SK-N-SH (cell line): ENCODE results near the gene PRLH. TPM values are rescaled to one million over a fixed set of nuclear protein-coding genes. Genes with fewer than 3 reads are reported as not detected.

Experiments used
- CTCF ChIA-PET: fragments of 300-600, 350-600 bp; formaldehyde crosslinking; extraction: SDS; loops from one replicate; lab custom pipeline; 2021; lab: Yijun Ruan, JAX
- POLR2A ChIA-PET: fragments of 350-600 bp; sonication (Branson Sonifier 250); formaldehyde crosslinking; extraction: SDS; loops from one replicate; lab custom pipeline; 2020; ENCODE audit warnings: antibody characterized with exemption, inconsistent platforms; lab: Yijun Ruan, JAX
- DNase-seq: peaks from one replicate; pipeline ENCODE4 v3.0.0; 2012
- H2AFZ ChIP-seq: fragments of 200-600 bp; sonication (generic); 2 replicates; pipeline ENCODE4 v1.8.1; 2016; ENCODE audit warnings: antibody characterized with exemption, mild to moderate bottlenecking, low read depth
- H3F3A ChIP-seq: fragments of 200-600 bp; sonication (generic); replicated peaks from 2 replicates; pipeline ENCODE3; 2016; ENCODE audit warnings: antibody characterized with exemption, mild to moderate bottlenecking; ENCODE audit not compliant: insufficient read depth
- H3K27ac ChIP-seq, 2 experiments: fragments of 200-500 bp in 1 of 2; fragments of 200-600 bp in 1 of 2; sonication (Bioruptor generic) in 1 of 2; sonication (generic), shearing (Covaris generic) in 1 of 2; 2 replicates each; pipeline versions ENCODE4 v1.5.1 to v1.6.1; 2014 to 2016; ENCODE audit warnings: low read depth in 2 of 2, inconsistent platforms in 1 of 2, low read length in 1 of 2, mild to moderate bottlenecking in 1 of 2, mixed read lengths in 1 of 2
- H3K27me3 ChIP-seq: fragments of 200-600 bp; sonication (generic), shearing (Covaris generic); 2 replicates; pipeline ENCODE4 v1.6.1; 2016; ENCODE audit warnings: mixed run types; ENCODE audit not compliant: insufficient read depth
- H3K36me3 ChIP-seq, 2 experiments: fragments of 200-500 bp in 1 of 2; fragments of 200-600 bp in 1 of 2; sonication (Bioruptor generic) in 1 of 2; sonication (generic) in 1 of 2; replicated peaks in 1 of 2; 2 replicates each; pipeline versions ENCODE3 to v1.5.1; 2014 to 2016; ENCODE audit warnings: low read length in 1 of 2, mild to moderate bottlenecking in 1 of 2; ENCODE audit not compliant: insufficient read depth in 2 of 2, control insufficient read depth in 1 of 2
- H3K4me1 ChIP-seq, 2 experiments: fragments of 200-500 bp in 1 of 2; fragments of 200-600 bp in 1 of 2; sonication (Bioruptor generic) in 1 of 2; sonication (generic), shearing (Covaris generic) in 1 of 2; 2 replicates each; pipeline versions ENCODE4 v1.5.1 to v1.6.1; 2014 to 2016; ENCODE audit warnings: low read depth in 1 of 2, low read length in 1 of 2, mixed run types in 1 of 2; ENCODE audit not compliant: insufficient read depth in 2 of 2, control insufficient read depth in 1 of 2
- H3K4me2 ChIP-seq: fragments of 200-600 bp; sonication (generic), shearing (Covaris generic); 2 replicates; pipeline ENCODE4 v1.6.1; 2017; ENCODE audit warnings: mixed run types
- H3K4me3 ChIP-seq, 2 experiments: fragments of 200-500 bp in 1 of 2; fragments of 200-600 bp in 1 of 2; sonication (Bioruptor generic) in 1 of 2; sonication (generic), shearing (Covaris generic) in 1 of 2; 2 replicates each; pipeline versions ENCODE4 v1.5.1 to v1.8.1; 2014 to 2016; ENCODE audit warnings: low read depth in 2 of 2, inconsistent platforms in 1 of 2, low read length in 1 of 2, mild to moderate bottlenecking in 1 of 2, mixed read lengths in 1 of 2, moderate library complexity in 1 of 2
- H3K79me2 ChIP-seq: fragments of 200-600 bp; sonication (generic); 2 replicates; pipeline ENCODE4 v1.8.1; 2017; ENCODE audit warnings: mild to moderate bottlenecking; ENCODE audit not compliant: insufficient read depth
- H3K9ac ChIP-seq: fragments of 200-600 bp; sonication (generic); 2 replicates; pipeline ENCODE4 v1.6.1; 2017; ENCODE audit warnings: mixed run types
- H3K9me2 ChIP-seq: fragments of 200-600 bp; sonication (generic); 2 replicates; pipeline ENCODE4 v1.6.1; 2017; ENCODE audit warnings: mixed run types
- H3K9me3 ChIP-seq: fragments of 200-600 bp; sonication (generic); 2 replicates; pipeline ENCODE4 v1.6.1; 2017; ENCODE audit warnings: mixed run types, mild to moderate bottlenecking, moderate library complexity
- H4K20me1 ChIP-seq: fragments of 200-600 bp; sonication (generic); 2 replicates; pipeline ENCODE4 v1.6.1; 2017; ENCODE audit warnings: mild to moderate bottlenecking, mixed run types; ENCODE audit not compliant: insufficient read depth
- ELF1 ChIP-seq: IDR thresholded peaks from 2 replicates; pipeline ENCODE4 v1.4.0; 2012
- EP300 ChIP-seq, 2 experiments: IDR thresholded peaks; 2 replicates each; pipeline versions ENCODE4 v1.4.0 to v1.6.1; 2012; ENCODE audit warnings: borderline replicate concordance in 1 of 2, low read depth in 1 of 2, low read length in 1 of 2
- FOSL2 ChIP-seq: IDR thresholded peaks from 2 replicates; pipeline ENCODE4 v1.4.0; 2012; ENCODE audit warnings: low read depth, mild to moderate bottlenecking, moderate library complexity, borderline replicate concordance
- GABPA ChIP-seq: IDR thresholded peaks from 2 replicates; pipeline ENCODE4 v1.4.0; 2012; ENCODE audit warnings: low read depth, mild to moderate bottlenecking
- GATA2 ChIP-seq: sonication (generic); formaldehyde crosslinking; IDR thresholded peaks from 2 replicates; pipeline ENCODE4 v1.5.0; 2020; ENCODE audit warnings: mild to moderate bottlenecking, missing genetic modification reagents
- MEF2A ChIP-seq: IDR thresholded peaks from 2 replicates; pipeline ENCODE4 v1.4.0; 2012; ENCODE audit warnings: low read depth, borderline replicate concordance
- NFIC ChIP-seq: IDR thresholded peaks from 2 replicates; pipeline ENCODE4 v1.4.0; 2012; ENCODE audit warnings: borderline replicate concordance
- NRF1 ChIP-seq: IDR thresholded peaks from 2 replicates; pipeline ENCODE4 v1.6.1; 2012; ENCODE audit warnings: low read depth, mild to moderate bottlenecking, low read length
- RAD21 ChIP-seq: IDR thresholded peaks from 2 replicates; pipeline ENCODE4 v1.6.1; 2012; ENCODE audit warnings: mild to moderate bottlenecking, low read length
- RCOR1 ChIP-seq: fragments of 150-350 bp; IDR thresholded peaks from 2 replicates; pipeline ENCODE4 v1.6.1; 2017; ENCODE audit warnings: antibody characterized with exemption, low read length
- RXRA ChIP-seq: IDR thresholded peaks from 2 replicates; pipeline ENCODE4 v1.4.0; 2012; ENCODE audit warnings: low read depth, mild to moderate bottlenecking, borderline replicate concordance
- SIN3A ChIP-seq: IDR thresholded peaks from 2 replicates; pipeline ENCODE4 v1.6.1; 2012; ENCODE audit warnings: low read depth, mild to moderate bottlenecking, low read length, moderate library complexity, borderline replicate concordance
- SMC3 ChIP-seq: IDR thresholded peaks from 2 replicates; pipeline ENCODE4 v1.6.1; 2012; ENCODE audit warnings: low read depth, low read length, improper control_type of control experiment
- TAF1 ChIP-seq: IDR thresholded peaks from 2 replicates; pipeline ENCODE4 v1.6.1; 2012; ENCODE audit warnings: low read depth, mild to moderate bottlenecking, low read length, moderate library complexity, borderline replicate concordance
- WGBS: methylation state at CpG from one replicate; pipeline ENCODE4 v1.1.6; 2017; ENCODE audit warnings: low lambda C conversion rate; 5-methylcytosine and 5-hydroxymethylcytosine counted together
- polyA plus RNA-seq, 3 experiments: library from polyadenylated mRNA; depleted of rRNA; stranded (reverse); fragments of >200 nt; gene quantifications; 2 replicates each; pipeline ENCODE4 v1.2.3, GENCODE V29; 2012
- TF ChIP-seq, protein P1 (sequence below): fragments of 150-350 bp; IDR thresholded peaks from 2 replicates; pipeline ENCODE4 v1.6.1; 2016; ENCODE audit warnings: mild to moderate bottlenecking, low read depth, low read length
- TF ChIP-seq, protein P2 (sequence below): IDR thresholded peaks from 2 replicates; pipeline ENCODE4 v1.4.0; 2012; ENCODE audit warnings: low read depth
- TF ChIP-seq, protein P3 (sequence below): IDR thresholded peaks from 2 replicates; pipeline ENCODE4 v1.4.0; 2012; ENCODE audit warnings: low read depth, borderline replicate concordance

Gene PRLH
- polyA plus RNA-seq, 1 of the 3 experiments (the other 2 are of a cell fraction) = not detected

DNA sequence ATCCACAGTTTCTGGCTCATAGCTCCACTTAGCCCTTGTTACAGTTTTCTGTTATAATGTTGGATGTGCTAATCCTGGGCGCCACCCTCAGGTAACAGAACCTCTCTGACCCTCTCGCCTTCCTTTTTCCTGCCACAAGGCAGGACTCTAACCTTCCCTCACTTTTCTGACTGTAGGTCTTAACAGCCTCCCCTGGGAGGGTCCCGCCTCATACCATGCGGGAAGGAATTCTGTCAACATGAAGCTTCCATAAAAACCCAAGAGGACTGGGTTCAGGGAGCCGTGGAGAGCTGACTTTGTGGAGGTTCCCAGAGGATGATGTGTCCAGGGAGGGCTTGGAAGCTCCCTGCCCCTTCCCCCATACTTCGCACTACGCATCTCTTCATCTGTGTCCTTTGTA is 36.0 kb downstream of the PRLH start:
- TF ChIP-seq RAD21 = no peak
- no peak for TF ChIP-seq GATA2 (CRISPR knock-in tag)
- no peak for TF ChIP-seq FOSL2
- TF ChIP-seq ELF1 = no peak
- no peak for TF ChIP-seq EP300 (IDR thresholded peaks at IDR 0.05; ENCODE audit: borderline replicate concordance in 1 of 2, low read depth in 1 of 2, low read length in 1 of 2)
- no peak for TF ChIP-seq SMC3
- no peak for TF ChIP-seq GABPA
- TF ChIP-seq RCOR1 = no peak
- no peak for TF ChIP-seq TAF1
- TF ChIP-seq, protein P1, sequence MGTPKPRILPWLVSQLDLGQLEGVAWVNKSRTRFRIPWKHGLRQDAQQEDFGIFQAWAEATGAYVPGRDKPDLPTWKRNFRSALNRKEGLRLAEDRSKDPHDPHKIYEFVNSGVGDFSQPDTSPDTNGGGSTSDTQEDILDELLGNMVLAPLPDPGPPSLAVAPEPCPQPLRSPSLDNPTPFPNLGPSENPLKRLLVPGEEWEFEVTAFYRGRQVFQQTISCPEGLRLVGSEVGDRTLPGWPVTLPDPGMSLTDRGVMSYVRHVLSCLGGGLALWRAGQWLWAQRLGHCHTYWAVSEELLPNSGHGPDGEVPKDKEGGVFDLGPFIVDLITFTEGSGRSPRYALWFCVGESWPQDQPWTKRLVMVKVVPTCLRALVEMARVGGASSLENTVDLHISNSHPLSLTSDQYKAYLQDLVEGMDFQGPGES = no peak
- TF ChIP-seq, protein P2, sequence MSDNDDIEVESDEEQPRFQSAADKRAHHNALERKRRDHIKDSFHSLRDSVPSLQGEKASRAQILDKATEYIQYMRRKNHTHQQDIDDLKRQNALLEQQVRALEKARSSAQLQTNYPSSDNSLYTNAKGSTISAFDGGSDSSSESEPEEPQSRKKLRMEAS = no peak
- TF ChIP-seq, all 33 proteins: peak for 0
- 85% methylated on average over 7 of the region's 7 CpGs for WGBS

DNA sequence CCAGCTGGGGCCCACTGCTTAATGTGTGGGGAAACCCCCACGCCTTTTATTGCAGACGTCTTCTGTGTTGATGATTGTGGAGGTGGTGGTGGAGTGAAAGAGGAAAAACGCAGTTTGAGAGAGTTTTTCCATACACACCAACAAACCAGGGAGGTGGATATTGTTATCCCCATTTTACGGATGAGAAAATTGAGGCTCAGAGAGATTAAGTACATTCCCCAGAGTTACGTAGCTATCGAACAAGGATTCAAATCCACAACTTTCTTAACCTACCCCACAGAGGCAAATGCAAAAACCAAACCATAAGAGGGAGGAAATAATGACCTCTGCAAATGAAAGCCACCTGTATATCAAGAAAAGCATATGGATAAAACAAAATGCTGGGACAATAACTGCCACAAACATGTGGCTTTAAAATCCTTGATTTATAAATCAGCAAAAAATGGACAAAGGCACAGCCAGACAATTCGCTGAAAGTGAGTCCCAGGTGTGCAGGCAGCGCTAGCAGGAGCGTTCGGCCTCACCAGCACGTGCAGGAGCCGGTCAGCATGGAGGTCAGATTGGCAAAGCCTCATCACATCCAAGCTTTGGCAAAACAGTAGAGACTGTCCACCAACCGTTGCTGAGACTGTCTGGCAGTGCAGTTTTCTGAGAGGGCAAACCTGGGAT is 36.8 kb downstream of the PRLH start:
- no peaks in the 10 kb centered on the region for H3K27me3 ChIP-seq
- no peak overlapping the region for H3K9ac ChIP-seq
- no peak overlapping the region for H3K4me3 ChIP-seq
- no peak overlapping the region for H2AFZ ChIP-seq
- no peak for DNase-seq
- no peaks in the 10 kb centered on the region for H4K20me1 ChIP-seq
- no peaks in the 10 kb centered on the region for H3F3A ChIP-seq
- H3K9me2 ChIP-seq = no peaks in the 10 kb centered on the region
- 85% methylated on average over 10 of the region's 13 CpGs for WGBS
- H3K4me2 ChIP-seq = no peak overlapping the region
- H3K36me3 ChIP-seq = no peaks in the 10 kb centered on the region
- peaks cover 0 to 3% of the 10 kb centered on the region in 2 experiments; a peak in 1 of 4 replicates for H3K4me1 ChIP-seq
- no peaks in the 10 kb centered on the region for H3K79me2 ChIP-seq
- ChIA-PET CTCF (interaction anchor here (0.8 to 5.1 kb wide), 4 partner anchors 13 to 91 kb away, joined by 3 to 31 read pairs (median 6); no protein-coding TSS in a partner anchor), POLR2A (no interaction called here)
- no peak overlapping the region for H3K27ac ChIP-seq
- TF ChIP-seq SIN3A = no peak
- TF ChIP-seq, protein P3, sequence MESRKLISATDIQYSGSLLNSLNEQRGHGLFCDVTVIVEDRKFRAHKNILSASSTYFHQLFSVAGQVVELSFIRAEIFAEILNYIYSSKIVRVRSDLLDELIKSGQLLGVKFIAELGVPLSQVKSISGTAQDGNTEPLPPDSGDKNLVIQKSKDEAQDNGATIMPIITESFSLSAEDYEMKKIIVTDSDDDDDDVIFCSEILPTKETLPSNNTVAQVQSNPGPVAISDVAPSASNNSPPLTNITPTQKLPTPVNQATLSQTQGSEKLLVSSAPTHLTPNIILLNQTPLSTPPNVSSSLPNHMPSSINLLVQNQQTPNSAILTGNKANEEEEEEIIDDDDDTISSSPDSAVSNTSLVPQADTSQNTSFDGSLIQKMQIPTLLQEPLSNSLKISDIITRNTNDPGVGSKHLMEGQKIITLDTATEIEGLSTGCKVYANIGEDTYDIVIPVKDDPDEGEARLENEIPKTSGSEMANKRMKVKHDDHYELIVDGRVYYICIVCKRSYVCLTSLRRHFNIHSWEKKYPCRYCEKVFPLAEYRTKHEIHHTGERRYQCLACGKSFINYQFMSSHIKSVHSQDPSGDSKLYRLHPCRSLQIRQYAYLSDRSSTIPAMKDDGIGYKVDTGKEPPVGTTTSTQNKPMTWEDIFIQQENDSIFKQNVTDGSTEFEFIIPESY = no peak
- no peak for TF ChIP-seq FOSL2
- no peak for TF ChIP-seq NRF1
- TF ChIP-seq NFIC = no peak
- no peak for TF ChIP-seq RXRA
- no peak for TF ChIP-seq MEF2A
- TF ChIP-seq, protein P2 = no peak
- no peak for TF ChIP-seq RCOR1
- TF ChIP-seq, all 33 proteins: peak for 0
- H3K9me3 ChIP-seq = no peaks in the 10 kb centered on the region

More for the DNA sequence above, 36.0 kb downstream of the PRLH start:
- H3K9me2 ChIP-seq = no peaks in the 10 kb centered on the region
- H3K4me1 ChIP-seq = peaks cover 0 to 3% of the 10 kb centered on the region in 2 experiments; a peak in 1 of 4 replicates
- POLR2A ChIA-PET = no interaction called here
- H3K4me3 ChIP-seq = no peak overlapping the region
- H3K79me2 ChIP-seq = no peaks in the 10 kb centered on the region
- H3K36me3 ChIP-seq = no peaks in the 10 kb centered on the region
- no peak overlapping the region for H3K9ac ChIP-seq
- H3K9me3 ChIP-seq = no peaks in the 10 kb centered on the region
- no peaks in the 10 kb centered on the region for H4K20me1 ChIP-seq
- DNase-seq = no peak
- H3K27me3 ChIP-seq = no peaks in the 10 kb centered on the region
- no peak overlapping the region for H3K27ac ChIP-seq
- H2AFZ ChIP-seq = no peak overlapping the region
- no peak overlapping the region for H3K4me2 ChIP-seq
- CTCF ChIA-PET = interaction anchor here (0.8 to 5.1 kb wide), 6 partner anchors 10 to 90 kb away, joined by 3 to 31 read pairs (median 4); no protein-coding TSS in a partner anchor
- no peaks in the 10 kb centered on the region for H3F3A ChIP-seq
